Activated CD4-positive, alpha-beta T cell treated with anti-CD3 and anti-CD28 coated beads, Interleukin-2, amount 50 U/mL, for 1 hour (primary cell): ENCODE measurements around the gene PET100.

Source experiments
- DNase-seq: peaks from one replicate; pipeline ENCODE4 v3.0.0-alpha.2; 2020

PET100 gene

GRCh38 chr19:7654401-7654800, 24.8 kb downstream of the PET100 start:
- DNase-seq: no peak

- no peak for DNase-seq
These were observed 26.0 kb downstream of the PET100 start for GRCh38 chr19:7655581-7655980.

- DNase-seq: no peak
These were observed 27.6 kb downstream of the PET100 start for GRCh38 chr19:7657131-7657751.

- peak; percentile 23 for DNase-seq
These were observed 28.7 kb downstream of the PET100 start for GRCh38 chr19:7658219-7658686.

GRCh38 chr19:7661744-7662538, 32.3 kb downstream of the PET100 start:
- no peak for DNase-seq

GRCh38 chr19:7662657-7663056, 33.1 kb downstream of the PET100 start:
- no peak for DNase-seq

GRCh38 chr19:7663706-7664105, 34.1 kb downstream of the PET100 start:
- DNase-seq: no peak

- DNase-seq: no peak
These were observed 35.5 kb downstream of the PET100 start for GRCh38 chr19:7665076-7665475.

GRCh38 chr19:7668842-7669241, 39.2 kb downstream of the PET100 start, which contains the start of gene RETN:
TSS of gene RETN (plus strand) at chr19:7669049. CDS start at chr19:7669327, 278 bp downstream.
- DNase-seq: no peak

- no peak for DNase-seq
These were observed 40.0 kb downstream of the PET100 start for GRCh38 chr19:7669641-7670040.

GRCh38 chr19:7670150-7670783, 40.7 kb downstream of the PET100 start:
- DNase-seq: no peak

GRCh38 chr19:7670790-7671189, 41.2 kb downstream of the PET100 start:
- no peak for DNase-seq

GRCh38 chr19:7672522-7672921, 42.9 kb downstream of the PET100 start:
- no peak for DNase-seq

GRCh38 chr19:7674010-7675005, 44.7 kb downstream of the PET100 start:
- no peak for DNase-seq

GRCh38 chr19:7676376-7676775, 46.8 kb downstream of the PET100 start:
- DNase-seq: no peak

GRCh38 chr19:7676854-7677253, 47.3 kb downstream of the PET100 start, which contains the start of gene MCEMP1:
TSS of gene MCEMP1 (plus strand) at chr19:7677090. CDS start at chr19:7677121, 31 bp downstream.
- no peak for DNase-seq

- DNase-seq: no peak
These were observed 48.2 kb downstream of the PET100 start for GRCh38 chr19:7677669-7678311.

- DNase-seq: peak; percentile 66
These were observed 49.6 kb downstream of the PET100 start for GRCh38 chr19:7678971-7679751.

GRCh38 chr19:7679771-7680605, 50.4 kb downstream of the PET100 start:
- no peak for DNase-seq
